Fibroblast of mammary gland (primary cell): ENCODE results near the gene RASSF4.

Experiments
- DNase-seq: peaks from one replicate; pipeline ENCODE4 v3.0.0-alpha.2; 2010; ENCODE audit warnings: low read depth
- H3K4me3 ChIP-seq: 2 replicates; pipeline ENCODE4 v1.5.1; 2011; ENCODE audit warnings: low read depth, mild to moderate bottlenecking, low read length, moderate library complexity; ENCODE audit not compliant: control insufficient read depth
- CTCF ChIP-seq: conservative IDR thresholded peaks from 2 replicates; pipeline ENCODE4 v1.5.1; 2011; ENCODE audit warnings: low read depth, low read length, inconsistent platforms; ENCODE audit not compliant: control insufficient read depth, insufficient read depth

RASSF4 gene

GRCh38 chr10:45000138-45000751 is 40.6 kb downstream of the RASSF4 start:
- DNase-seq: peak; percentile 97
- no peak for TF ChIP-seq CTCF
- H3K4me3 ChIP-seq: peak overlapping the region; percentile 42

GRCh38 chr10:45000752-45001380 is 41.3 kb downstream of the RASSF4 start, which contains the start of gene ZNF22:
TSS of gene ZNF22 (plus strand) at chr10:45000923. CDS start at chr10:45003369, 2,446 bp downstream.
- peak within 1 kb of the TSS; percentile 68 for H3K4me3 ChIP-seq
- TF ChIP-seq CTCF: no peak
- peak; percentile 66 for DNase-seq

- DNase-seq: peak; percentile 79
- H3K4me3 ChIP-seq: peak overlapping the region; percentile 68
- TF ChIP-seq CTCF: peak; percentile 24
Measured at GRCh38 chr10:45001381-45002148, 42.0 kb downstream of the RASSF4 start.

GRCh38 chr10:45003432-45004000 is 43.9 kb downstream of the RASSF4 start:
- H3K4me3 ChIP-seq: no peak overlapping the region
- no peak for DNase-seq
- TF ChIP-seq CTCF: no peak

GRCh38 chr10:45004661-45005060 is 45.1 kb downstream of the RASSF4 start:
- TF ChIP-seq CTCF: no peak
- DNase-seq: no peak
- no peak overlapping the region for H3K4me3 ChIP-seq

GRCh38 chr10:45005284-45005683 is 45.7 kb downstream of the RASSF4 start:
- no peak for TF ChIP-seq CTCF
- no peak for DNase-seq
- H3K4me3 ChIP-seq: no peak overlapping the region
